Measurements from ENCODE around the gene GCFC2.

GRCh38 chr2:75710577-75711253, at the start of gene GCFC2:
- TF ChIP-seq POLR2AphosphoS5 (IDR thresholded peaks at IDR 0.05): no peak
- TF ChIP-seq CTCF (IDR thresholded peaks at IDR 0.05): peak; percentile 2 to 39
- no peak for TF ChIP-seq POLR2A (IDR thresholded peaks at IDR 0.05)
- TF ChIP-seq EP300 (IDR thresholded peaks at IDR 0.05): no peak

All from suprapubic skin (tissue), 4 donors.